Upper lobe of right lung (tissue), 1 donor: ENCODE results near the gene AKT3. TPM values are rescaled to one million over a fixed set of nuclear protein-coding genes. Genes with fewer than 3 reads are reported as not detected.
A peak's percentile ranks its signal among the peaks of the same experiment; 100 is the strongest.
"Not testable (repeated sequence)": the region's sequence is repeated elsewhere in the genome, so short reads cannot be mapped to it uniquely, and the experiment has no call there.

Experiments used
- ATAC-seq: fragments of 200-7000 bp; cut with Tn5 transposase; one replicate; pipeline ENCODE4 v1.9.1; 2020; ENCODE audit warnings: mild to moderate bottlenecking, moderate library complexity
- DNase-seq: peaks from one replicate; pipeline ENCODE4 v3.0.0-alpha.2; 2020
- H3K27ac ChIP-seq: fragments of 200-600 bp; one replicate; pipeline ENCODE4 v1.8.0; 2022
- H3K27me3 ChIP-seq: fragments of 200-600 bp; one replicate; pipeline ENCODE4 v1.8.0; 2022; ENCODE audit warnings: mild to moderate bottlenecking
- H3K36me3 ChIP-seq: fragments of 200-600 bp; one replicate; pipeline ENCODE4 v1.8.0; 2022
- H3K4me1 ChIP-seq: fragments of 200-600 bp; one replicate; pipeline ENCODE4 v1.8.0; 2022
- H3K4me3 ChIP-seq: fragments of 200-600 bp; one replicate; pipeline ENCODE4 v1.8.0; 2022; ENCODE audit warnings: mild to moderate bottlenecking
- H3K9me3 ChIP-seq: fragments of 200-600 bp; one replicate; pipeline ENCODE4 v1.8.0; 2022
- intact Hi-C: fragments of 100-400 bp; cut with DNase I; formaldehyde crosslinking; loops from one replicate; pipeline ENCODE4 v1.11.0; 2022
- total RNA-seq: library from RNA; stranded (reverse); fragmentation: NEBNext Ultra II Directional; extraction: Animal tissue kit (Norgen Biotek cat#: 25700); gene quantifications from one replicate; pipeline ENCODE4 v1.2.1, GENCODE V29; 2021
- TF ChIP-seq, protein P1 (sequence below): fragments of 200-600 bp; IDR thresholded peaks from one replicate; pipeline ENCODE4 v1.8.0; 2022; ENCODE audit warnings: antibody characterized with exemption
- donor health status: DM: no; HTN: yes; CAD: no; lungs with severe emphysema.

AKT3 gene
- total RNA-seq, 1 donor from 2014 or later: 64.6 TPM

DNA sequence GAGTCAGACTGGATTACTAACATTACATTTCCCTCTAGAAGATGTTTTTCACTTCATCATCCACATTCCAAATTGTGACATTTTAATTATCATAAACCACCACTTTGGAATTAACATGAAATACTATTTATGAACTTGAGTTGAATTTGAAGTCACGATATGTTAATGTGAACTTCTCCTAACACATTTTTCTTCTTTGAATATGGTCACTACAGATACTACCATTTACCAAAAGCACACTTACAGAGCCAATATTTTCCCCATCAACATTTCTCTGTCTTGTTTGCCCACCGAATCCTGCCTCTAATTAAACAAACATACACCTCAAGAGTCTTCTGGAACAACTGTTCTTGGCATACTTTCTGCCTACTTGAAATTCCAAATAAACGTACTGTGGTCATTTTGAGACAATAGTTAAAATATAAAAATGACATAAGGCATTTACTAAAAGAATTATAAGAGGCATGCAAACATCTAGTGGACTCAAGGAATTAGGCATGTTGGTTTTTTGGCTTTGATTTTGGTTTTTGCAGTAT lies 177.4 kb downstream of the AKT3 start:
- Histone ChIP-seq H3K27ac (no peak overlapping the region), H3K4me3 (no peak overlapping the region), H3K9me3 (no peaks in the 10 kb centered on the region), H3K27me3 (no peaks in the 10 kb centered on the region), H3K36me3 (no peaks in the 10 kb centered on the region), H3K4me1 (no peaks in the 10 kb centered on the region)
- ATAC-seq (peak; percentile 53), DNase-seq (no peak)
- intact Hi-C loops: no loop called here
- TF ChIP-seq, protein P1, sequence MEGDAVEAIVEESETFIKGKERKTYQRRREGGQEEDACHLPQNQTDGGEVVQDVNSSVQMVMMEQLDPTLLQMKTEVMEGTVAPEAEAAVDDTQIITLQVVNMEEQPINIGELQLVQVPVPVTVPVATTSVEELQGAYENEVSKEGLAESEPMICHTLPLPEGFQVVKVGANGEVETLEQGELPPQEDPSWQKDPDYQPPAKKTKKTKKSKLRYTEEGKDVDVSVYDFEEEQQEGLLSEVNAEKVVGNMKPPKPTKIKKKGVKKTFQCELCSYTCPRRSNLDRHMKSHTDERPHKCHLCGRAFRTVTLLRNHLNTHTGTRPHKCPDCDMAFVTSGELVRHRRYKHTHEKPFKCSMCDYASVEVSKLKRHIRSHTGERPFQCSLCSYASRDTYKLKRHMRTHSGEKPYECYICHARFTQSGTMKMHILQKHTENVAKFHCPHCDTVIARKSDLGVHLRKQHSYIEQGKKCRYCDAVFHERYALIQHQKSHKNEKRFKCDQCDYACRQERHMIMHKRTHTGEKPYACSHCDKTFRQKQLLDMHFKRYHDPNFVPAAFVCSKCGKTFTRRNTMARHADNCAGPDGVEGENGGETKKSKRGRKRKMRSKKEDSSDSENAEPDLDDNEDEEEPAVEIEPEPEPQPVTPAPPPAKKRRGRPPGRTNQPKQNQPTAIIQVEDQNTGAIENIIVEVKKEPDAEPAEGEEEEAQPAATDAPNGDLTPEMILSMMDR: no peak

DNA sequence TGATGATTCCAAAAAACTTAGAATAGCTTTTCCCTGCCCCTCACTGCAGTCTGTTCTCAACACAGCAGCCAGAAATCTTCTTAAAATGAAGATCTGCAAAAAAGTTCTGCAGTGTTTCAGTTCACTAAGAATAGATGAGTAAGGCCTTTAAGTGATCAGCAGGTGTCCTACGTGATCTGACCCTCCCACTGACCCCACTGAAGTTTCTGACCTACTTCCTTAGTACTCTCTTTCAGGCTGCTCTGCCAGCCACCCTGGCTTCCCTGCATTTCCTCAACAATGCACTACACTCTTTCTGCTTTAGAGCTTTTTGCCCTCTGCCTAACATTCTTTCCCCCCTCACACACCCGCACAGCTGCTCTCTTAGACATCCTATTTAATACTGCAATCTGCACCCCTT lies 182.5 kb downstream of the AKT3 start:
- Histone ChIP-seq H3K27ac (no peak overlapping the region), H3K36me3 (no peaks in the 10 kb centered on the region), H3K9me3 (no peaks in the 10 kb centered on the region), H3K27me3 (no peaks in the 10 kb centered on the region), H3K4me1 (no peaks in the 10 kb centered on the region), H3K4me3 (no peak overlapping the region)
- no peak for ATAC-seq
- TF ChIP-seq, protein P1: no peak
- no peak for DNase-seq
- intact Hi-C loops: no loop called here

DNA sequence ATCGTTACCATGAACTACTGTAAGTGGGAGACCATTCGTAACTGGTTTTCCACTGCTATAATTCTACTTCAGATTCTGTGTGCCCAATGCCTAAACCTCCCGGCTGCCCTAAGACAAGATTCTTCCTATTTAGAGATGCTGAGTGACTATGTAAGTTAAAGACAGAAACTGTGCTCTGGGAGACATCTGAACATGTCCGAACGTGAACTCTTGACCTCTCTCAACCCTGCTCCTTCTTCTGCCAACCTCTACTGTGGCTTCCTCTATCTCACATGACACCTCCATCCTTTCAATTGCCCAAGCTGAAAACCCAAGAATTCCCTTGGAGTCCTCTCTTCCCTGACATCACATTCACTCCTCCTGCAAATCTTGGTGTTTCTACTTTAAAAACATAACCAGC lies 182.9 kb downstream of the AKT3 start:
- ATAC-seq (peak; percentile 35), DNase-seq (no peak)
- Histone ChIP-seq H3K9me3 (no peaks in the 10 kb centered on the region), H3K4me1 (no peaks in the 10 kb centered on the region), H3K27ac (no peak overlapping the region), H3K4me3 (no peak overlapping the region), H3K36me3 (no peaks in the 10 kb centered on the region), H3K27me3 (no peaks in the 10 kb centered on the region)
- TF ChIP-seq, protein P1: no peak
- intact Hi-C loops: no loop called here

DNA sequence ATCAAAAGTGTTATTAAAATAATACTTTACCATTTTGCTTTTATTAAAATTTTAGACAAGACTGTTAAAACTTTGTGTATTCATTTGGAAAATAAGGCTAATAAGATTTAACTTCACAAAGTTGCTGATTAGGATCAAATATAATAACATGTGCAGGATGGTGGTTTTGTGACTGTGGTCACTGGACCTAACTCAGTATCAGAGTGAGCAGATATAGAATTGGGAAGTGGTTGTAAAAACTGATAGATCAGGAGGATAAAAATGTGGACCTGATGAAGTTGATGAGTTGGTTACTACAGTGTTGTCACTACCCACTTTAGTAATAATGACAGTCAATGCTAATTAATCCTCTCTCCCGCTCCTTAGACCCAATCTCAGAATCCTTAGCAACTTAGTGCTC lies 186.4 kb downstream of the AKT3 start:
- H3K4me3 ChIP-seq: no peak overlapping the region
- H3K4me1 ChIP-seq: no peaks in the 10 kb centered on the region
- no peak for DNase-seq
- intact Hi-C loops: no loop called here
- no peak for ATAC-seq
- H3K9me3 ChIP-seq: no peaks in the 10 kb centered on the region
- H3K27ac ChIP-seq: no peak overlapping the region
- no peaks in the 10 kb centered on the region for H3K27me3 ChIP-seq
- TF ChIP-seq, protein P1: no peak
- no peaks in the 10 kb centered on the region for H3K36me3 ChIP-seq

DNA sequence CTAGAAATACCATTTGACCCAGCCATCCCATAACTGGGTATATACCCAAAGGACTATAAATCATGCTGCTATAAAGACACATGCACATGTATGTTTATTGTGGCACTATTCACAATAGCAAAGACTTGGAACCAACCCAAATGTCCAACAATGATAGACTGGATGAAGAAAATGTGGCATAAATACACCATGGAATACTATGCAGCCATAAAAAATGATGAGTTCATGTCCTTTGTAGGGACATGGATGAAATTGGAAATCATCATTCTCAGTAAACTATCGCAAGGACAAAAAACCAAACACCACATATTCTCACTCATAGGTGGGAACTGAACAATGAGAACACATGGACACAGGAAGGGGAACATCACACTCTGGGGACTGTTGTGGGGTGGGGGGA lies 187.9 kb downstream of the AKT3 start:
- DNase-seq, intact Hi-C loops, H3K4me1 ChIP-seq, H3K4me3 ChIP-seq, H3K9me3 ChIP-seq, ATAC-seq, H3K27ac ChIP-seq, H3K36me3 ChIP-seq, H3K27me3 ChIP-seq: not testable (repeated sequence)

DNA sequence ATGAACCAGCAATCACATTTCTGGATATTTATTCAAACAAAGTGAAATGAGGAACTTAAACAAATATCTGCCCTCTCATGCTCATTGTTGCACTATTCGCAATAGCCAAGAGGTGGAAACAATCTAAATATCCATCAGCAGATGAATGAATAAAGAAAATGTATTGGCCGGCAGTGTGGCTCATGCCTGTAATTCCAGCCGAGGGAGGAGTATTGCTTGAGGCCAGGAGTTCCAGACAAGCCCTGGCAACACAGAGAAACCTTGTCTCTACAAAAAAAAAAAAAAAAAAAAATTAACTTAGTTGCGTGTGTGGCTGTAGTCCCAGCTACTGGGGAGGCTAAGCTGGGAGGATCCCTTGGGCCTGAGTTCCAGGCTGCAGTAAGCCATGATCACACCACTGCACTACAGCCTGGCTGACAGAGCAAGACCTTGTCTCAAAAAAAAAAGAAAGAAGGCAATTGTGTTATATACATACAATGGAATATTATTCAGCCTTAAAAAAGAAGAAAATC lies 191.4 kb downstream of the AKT3 start:
- DNase-seq (no peak), ATAC-seq (no peak)
- TF ChIP-seq, protein P1: no peak
- Histone ChIP-seq H3K27ac (no peak overlapping the region), H3K9me3 (no peaks in the 10 kb centered on the region), H3K4me1 (no peaks in the 10 kb centered on the region), H3K27me3 (no peaks in the 10 kb centered on the region), H3K4me3 (no peak overlapping the region), H3K36me3 (no peaks in the 10 kb centered on the region)
- intact Hi-C loops: no loop called here
